HG03025 (cell line): Measurements from ENCODE around the gene HKDC1.
"Not testable (repeated sequence)": the region's sequence is repeated elsewhere in the genome, so short reads cannot be mapped to it uniquely, and the experiment has no call there.

Source experiments
- ATAC-seq: cut with Tn5 transposase; IDR thresholded peaks from one replicate; pipeline ENCODE4 v1.9.1; 2021; ENCODE audit warnings: mild to moderate bottlenecking, moderate library complexity; ENCODE audit not compliant: unreplicated experiment, low FRiP score

The HKDC1 gene, protein sequence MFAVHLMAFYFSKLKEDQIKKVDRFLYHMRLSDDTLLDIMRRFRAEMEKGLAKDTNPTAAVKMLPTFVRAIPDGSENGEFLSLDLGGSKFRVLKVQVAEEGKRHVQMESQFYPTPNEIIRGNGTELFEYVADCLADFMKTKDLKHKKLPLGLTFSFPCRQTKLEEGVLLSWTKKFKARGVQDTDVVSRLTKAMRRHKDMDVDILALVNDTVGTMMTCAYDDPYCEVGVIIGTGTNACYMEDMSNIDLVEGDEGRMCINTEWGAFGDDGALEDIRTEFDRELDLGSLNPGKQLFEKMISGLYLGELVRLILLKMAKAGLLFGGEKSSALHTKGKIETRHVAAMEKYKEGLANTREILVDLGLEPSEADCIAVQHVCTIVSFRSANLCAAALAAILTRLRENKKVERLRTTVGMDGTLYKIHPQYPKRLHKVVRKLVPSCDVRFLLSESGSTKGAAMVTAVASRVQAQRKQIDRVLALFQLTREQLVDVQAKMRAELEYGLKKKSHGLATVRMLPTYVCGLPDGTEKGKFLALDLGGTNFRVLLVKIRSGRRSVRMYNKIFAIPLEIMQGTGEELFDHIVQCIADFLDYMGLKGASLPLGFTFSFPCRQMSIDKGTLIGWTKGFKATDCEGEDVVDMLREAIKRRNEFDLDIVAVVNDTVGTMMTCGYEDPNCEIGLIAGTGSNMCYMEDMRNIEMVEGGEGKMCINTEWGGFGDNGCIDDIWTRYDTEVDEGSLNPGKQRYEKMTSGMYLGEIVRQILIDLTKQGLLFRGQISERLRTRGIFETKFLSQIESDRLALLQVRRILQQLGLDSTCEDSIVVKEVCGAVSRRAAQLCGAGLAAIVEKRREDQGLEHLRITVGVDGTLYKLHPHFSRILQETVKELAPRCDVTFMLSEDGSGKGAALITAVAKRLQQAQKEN

GRCh38 chr10:69220041-69220451 lies at the start of gene HKDC1:
Gene HKDC1 (plus strand): TSS chr10:69220332. CDS start chr10:69220436, 104 bp downstream.
- ATAC-seq = no peak

DNA sequence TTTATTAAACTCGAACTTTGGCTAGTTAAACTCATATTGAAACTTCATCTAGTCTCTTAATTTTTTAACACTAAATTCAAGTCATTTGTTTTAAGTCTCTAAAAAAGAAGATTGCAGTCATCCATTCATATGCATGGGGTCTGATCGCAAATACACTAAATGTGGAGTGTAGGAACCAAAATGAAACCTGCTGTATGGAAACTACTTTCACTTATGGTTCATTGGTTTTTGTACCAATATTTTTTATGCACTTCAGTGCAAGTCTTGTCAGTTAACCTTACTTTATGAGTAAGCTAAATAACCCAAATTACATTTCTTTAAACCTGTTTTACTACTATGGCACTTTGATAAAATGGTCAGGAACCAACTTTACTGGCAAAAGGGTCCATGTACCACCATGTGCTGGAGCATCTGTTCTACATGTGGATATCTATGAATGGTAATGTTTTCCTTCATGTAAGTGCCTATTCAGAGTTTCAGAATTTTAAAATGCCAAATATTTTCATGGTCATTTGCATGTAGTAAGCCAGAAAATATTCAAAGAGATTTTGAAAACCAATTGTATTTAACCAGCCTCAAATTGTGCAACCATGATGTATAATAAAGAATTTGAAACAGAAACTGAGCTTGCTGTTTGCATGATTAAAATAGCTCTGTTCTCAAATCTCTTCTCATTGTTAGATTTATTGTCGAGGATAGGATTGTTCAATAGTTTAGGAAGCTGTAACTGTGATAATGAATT lies 47.7 kb upstream of the HKDC1 start:
- no peak for ATAC-seq

DNA sequence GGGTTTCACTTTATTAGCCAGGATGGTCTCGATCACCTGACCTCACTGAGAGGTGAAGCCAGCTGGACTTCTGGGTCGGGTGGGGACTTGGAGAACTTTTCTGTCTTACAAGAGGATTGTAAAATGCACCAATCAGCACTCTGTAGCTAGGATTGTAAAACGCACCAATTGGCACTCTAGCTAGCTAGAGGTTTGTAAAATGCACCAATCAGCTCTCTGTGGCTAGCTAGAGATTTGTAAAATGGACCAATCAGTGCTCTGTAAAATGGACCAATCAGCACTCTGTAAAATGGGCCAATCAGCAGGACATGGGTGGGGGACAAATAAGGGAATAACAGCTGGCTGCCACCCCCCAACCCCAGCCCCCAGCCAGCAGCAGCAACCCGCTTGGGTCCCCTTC lies 44.8 kb upstream of the HKDC1 start:
- not testable (repeated sequence) for ATAC-seq

- ATAC-seq = no peak
These were observed 43.3 kb upstream of the HKDC1 start for GRCh38 chr10:69176823-69177222.

GRCh38 chr10:69179089-69179742 lies 40.9 kb upstream of the HKDC1 start:
- ATAC-seq = no peak

DNA sequence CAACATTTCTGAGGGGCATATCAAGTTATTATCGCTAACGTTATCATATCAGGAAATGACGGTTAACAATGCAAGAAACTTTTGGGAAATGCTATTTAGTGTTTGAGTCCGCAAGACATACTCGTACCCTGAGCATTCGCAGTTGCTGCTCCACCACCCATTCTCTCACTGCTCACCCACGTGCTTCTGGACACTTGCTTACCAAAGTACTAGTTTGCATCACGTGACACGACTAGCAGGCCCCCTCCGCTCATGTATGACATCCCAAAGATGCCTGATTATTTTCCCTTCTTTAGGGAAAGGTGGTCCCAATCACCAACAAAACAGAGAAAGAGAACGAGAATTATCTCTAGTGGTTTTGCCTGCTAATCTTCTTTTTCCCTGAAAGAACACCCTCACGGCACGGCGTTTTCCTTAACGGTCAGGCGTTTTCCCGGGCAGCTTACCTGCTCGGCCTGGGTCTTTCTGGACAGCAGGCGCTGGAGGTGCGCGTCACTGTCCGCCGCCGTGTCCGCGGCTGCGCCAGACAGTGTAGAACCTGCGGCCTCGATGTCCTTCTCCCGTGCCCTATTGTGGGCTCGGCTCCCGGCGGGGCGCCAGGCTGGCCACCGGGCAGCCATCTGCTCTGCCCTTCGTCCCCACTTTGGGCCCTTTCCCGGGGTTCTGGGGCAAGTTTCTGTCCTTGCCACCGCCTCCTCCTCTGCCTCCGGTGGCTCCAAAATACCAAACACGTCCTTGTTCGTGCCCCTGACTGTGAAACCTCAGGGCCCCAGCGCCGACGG lies 40.2 kb upstream of the HKDC1 start, which contains the start of gene SUPV3L1:
TSS of gene SUPV3L1 (plus strand) at position 492 of the 782 bp plus-strand sequence. CDS start at position 550, 58 bp downstream.
- ATAC-seq = peak; percentile 72

- ATAC-seq = no peak
These were observed 39.5 kb upstream of the HKDC1 start for GRCh38 chr10:69180525-69181204.

- no peak for ATAC-seq
These were observed 38.7 kb upstream of the HKDC1 start for GRCh38 chr10:69181433-69181832.

GRCh38 chr10:69182005-69182404 lies 38.1 kb upstream of the HKDC1 start:
- no peak for ATAC-seq

- no peak for ATAC-seq
These were observed 33.6 kb upstream of the HKDC1 start for GRCh38 chr10:69186524-69186923.

DNA sequence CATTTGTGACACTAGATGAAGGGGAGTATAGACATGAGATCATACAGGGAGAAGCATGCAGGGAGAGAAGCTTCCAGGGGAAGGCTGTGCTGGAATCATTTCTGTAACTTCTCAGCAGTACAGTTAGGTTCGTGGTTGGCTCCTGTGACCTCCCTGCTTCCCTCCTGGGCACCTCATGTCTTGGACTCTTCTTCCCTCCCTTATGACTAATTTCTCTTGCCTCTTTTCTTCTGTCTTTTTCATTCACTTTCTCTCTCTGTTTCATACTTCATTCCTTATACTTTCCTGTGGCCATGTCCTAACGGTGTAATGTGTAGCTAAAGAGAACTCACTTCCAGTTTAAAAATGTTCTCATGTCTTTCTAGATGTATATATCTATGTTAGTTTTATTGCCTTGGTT lies 19.1 kb upstream of the HKDC1 start:
- ATAC-seq = no peak

- ATAC-seq = no peak
These were observed 17.8 kb upstream of the HKDC1 start for GRCh38 chr10:69202332-69202731.

- ATAC-seq = no peak
These were observed 11.4 kb upstream of the HKDC1 start for GRCh38 chr10:69208761-69209160.

DNA sequence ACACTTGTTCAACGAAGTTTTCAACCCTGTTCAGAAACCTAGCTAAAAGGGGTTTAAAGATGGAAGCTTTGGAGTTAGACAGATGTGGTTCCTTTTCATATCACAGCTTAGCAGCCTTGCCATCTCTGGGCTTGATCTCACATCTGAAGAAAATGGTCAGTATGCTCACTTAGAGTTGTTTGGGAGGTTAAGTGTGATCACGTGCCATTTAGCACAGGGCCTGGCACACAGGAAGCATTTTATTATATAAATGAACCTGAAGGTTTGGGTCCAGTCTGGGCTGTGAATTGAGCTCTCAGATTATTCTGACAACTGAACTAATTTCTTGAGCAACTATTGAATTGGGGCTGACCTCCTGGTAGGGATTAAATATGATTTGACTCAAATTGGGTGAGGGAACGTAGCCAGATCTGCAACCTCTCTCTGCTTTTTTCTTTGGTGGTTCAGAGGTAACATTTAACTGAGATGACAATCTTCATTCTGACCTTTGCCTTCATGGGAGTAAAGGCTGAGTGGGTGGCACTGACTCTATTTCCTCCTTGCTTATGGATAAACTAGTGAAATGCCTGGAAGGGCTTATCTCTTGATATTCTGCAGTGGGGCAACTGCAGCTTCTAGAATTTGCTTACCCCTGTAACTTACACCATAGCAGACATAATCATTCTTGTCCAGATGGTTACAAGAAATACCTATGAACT lies 10.2 kb upstream of the HKDC1 start:
- ATAC-seq = no peak

GRCh38 chr10:69211104-69211503 lies 9.0 kb upstream of the HKDC1 start:
- ATAC-seq = no peak

DNA sequence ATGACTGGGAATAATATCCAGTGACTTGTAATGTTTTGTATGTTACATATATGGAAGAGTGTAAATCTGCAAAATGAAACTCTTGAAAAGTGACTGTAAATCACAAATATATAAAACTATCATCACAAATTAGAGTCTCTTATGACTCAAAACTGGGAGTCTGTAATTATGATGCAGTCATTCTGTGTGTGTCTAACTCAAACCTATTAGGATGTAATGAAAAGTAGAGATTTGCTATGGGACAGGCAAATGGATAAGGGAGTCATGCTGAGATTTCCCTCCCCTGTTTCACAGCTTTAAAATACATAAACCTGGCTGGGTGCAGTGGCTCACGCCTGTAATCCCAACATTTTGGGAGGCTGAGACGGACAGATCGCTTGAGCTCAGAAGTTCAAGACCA lies 8.6 kb upstream of the HKDC1 start:
- ATAC-seq = no peak

DNA sequence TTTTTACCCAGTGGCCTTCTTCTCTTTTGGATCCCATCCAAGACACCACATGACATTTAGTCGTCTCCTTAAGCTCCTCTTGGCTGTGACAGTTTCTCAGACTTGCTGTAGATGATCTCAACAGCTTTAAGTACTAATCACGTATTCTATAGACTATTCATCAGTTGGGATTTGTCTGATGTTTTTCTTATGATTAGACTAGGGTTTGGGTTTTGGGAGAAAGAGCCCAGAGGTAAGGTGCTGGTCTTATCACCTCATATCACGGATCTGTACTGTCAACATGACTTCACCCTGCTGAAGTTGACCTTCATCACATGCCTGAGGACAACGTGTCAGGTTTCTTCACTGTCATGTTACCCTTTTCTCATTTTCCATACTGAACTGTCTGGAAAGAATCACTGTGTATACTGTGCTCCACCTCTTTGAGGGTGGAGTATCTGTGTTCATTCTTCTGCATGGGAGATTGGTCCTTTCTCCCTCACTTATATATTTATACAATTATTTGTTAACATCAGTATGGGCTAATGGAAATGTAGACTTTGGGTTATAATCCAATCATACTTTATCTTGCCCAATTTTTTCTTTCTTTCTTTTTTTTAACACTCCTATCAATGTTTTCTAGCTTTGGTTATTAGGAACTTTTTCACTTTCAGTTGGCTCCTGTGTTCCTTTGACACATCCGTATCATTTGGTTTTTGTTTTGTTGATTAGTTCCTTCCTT lies 6.4 kb upstream of the HKDC1 start:
- no peak for ATAC-seq
